GM23338 (cell line): Measurements from ENCODE around the gene DIP2C. TPM values are rescaled to one million over a fixed set of nuclear protein-coding genes. Genes with fewer than 3 reads are reported as not detected.

Experiments used
- ATAC-seq: fragments of 200-7000 bp; cut with Tn5 transposase; 3 replicates; pipeline ENCODE4 v1.9.1; 2020
- DNase-seq: peaks from one replicate; pipeline ENCODE4 v3.0.0-alpha.2; 2015; ENCODE audit warnings: low spot score
- H2AFZ ChIP-seq: fragments of 200-600 bp; sonication (generic); 2 replicates; pipeline ENCODE4 v1.8.0; 2016; ENCODE audit warnings: antibody characterized with exemption, mild to moderate bottlenecking, moderate library complexity
- H3F3A ChIP-seq: fragments of 200-600 bp; sonication (generic); replicated peaks from 2 replicates; pipeline ENCODE4 v1.8.0; 2017; ENCODE audit warnings: antibody characterized with exemption, mixed run types, low read depth
- H3K27ac ChIP-seq: fragments of 200-600 bp; sonication (generic); 2 replicates; pipeline ENCODE4 v1.6.1; 2016; ENCODE audit warnings: low read depth
- H3K27me3 ChIP-seq: fragments of 200-600 bp; sonication (generic); 2 replicates; pipeline ENCODE4 v1.8.0; 2016; ENCODE audit warnings: mild to moderate bottlenecking, mixed run types, moderate library complexity; ENCODE audit not compliant: insufficient read depth
- H3K36me3 ChIP-seq: fragments of 200-600 bp; sonication (generic); 2 replicates; pipeline ENCODE4 v1.8.0; 2016; ENCODE audit warnings: mild to moderate bottlenecking; ENCODE audit not compliant: insufficient read depth
- H3K4me1 ChIP-seq: fragments of 200-600 bp; sonication (generic); 2 replicates; pipeline ENCODE4 v1.8.0; 2016; ENCODE audit warnings: mild to moderate bottlenecking, moderate library complexity; ENCODE audit not compliant: insufficient read depth
- H3K4me2 ChIP-seq: fragments of 200-600 bp; sonication (generic); 2 replicates; pipeline ENCODE4 v1.7.1; 2017; ENCODE audit warnings: mixed run types
- H3K4me3 ChIP-seq: fragments of 200-600 bp; sonication (generic); 2 replicates; pipeline ENCODE4 v1.6.1; 2016; ENCODE audit warnings: mixed run types
- H3K79me2 ChIP-seq: fragments of 200-600 bp; sonication (generic); replicated peaks from 2 replicates; pipeline ENCODE4 v1.8.0; 2017; ENCODE audit warnings: mild to moderate bottlenecking; ENCODE audit not compliant: insufficient read depth
- H3K9me2 ChIP-seq: fragments of 200-600 bp; sonication (generic); 2 replicates; pipeline ENCODE4 v1.8.0; 2017; ENCODE audit not compliant: insufficient read depth
- H4K20me1 ChIP-seq: fragments of 200-600 bp; sonication (generic); replicated peaks from 2 replicates; pipeline ENCODE4 v1.8.0; 2017; ENCODE audit warnings: mild to moderate bottlenecking; ENCODE audit not compliant: insufficient read depth
- H3K27ac Mint-ChIP-seq: 2 replicates; pipeline ENCODE4 v1.8.0; 2020; ENCODE audit warnings: inconsistent platforms, mild to moderate bottlenecking, moderate library complexity, mixed read lengths
- H3K27me3 Mint-ChIP-seq: 3 replicates; pipeline ENCODE4 v1.8.0; 2022; ENCODE audit warnings: low read depth, mild to moderate bottlenecking, moderate library complexity, mixed read lengths, inconsistent platforms; ENCODE audit not compliant: insufficient read depth, poor library complexity
- H3K36me3 Mint-ChIP-seq: 3 replicates; pipeline ENCODE4 v1.8.0; 2021; ENCODE audit warnings: low read depth, mild to moderate bottlenecking, inconsistent platforms, moderate library complexity, mixed read lengths
- H3K4me1 Mint-ChIP-seq: 3 replicates; pipeline ENCODE4 v1.8.0; 2020; ENCODE audit warnings: mild to moderate bottlenecking, inconsistent platforms, mixed read lengths
- H3K4me3 Mint-ChIP-seq: 3 replicates; pipeline ENCODE4 v1.8.0; 2021; ENCODE audit warnings: moderate library complexity, mild to moderate bottlenecking, inconsistent platforms, mixed read lengths
- H3K9me3 Mint-ChIP-seq: 3 replicates; pipeline ENCODE4 v1.8.0; 2020; ENCODE audit warnings: moderate library complexity, mild to moderate bottlenecking, inconsistent platforms, mixed read lengths
- CREB1 ChIP-seq: fragments of 250-450 bp; sonication (Bioruptor Pico); IDR thresholded peaks from 2 replicates; pipeline ENCODE4 v1.5.0; 2020; ENCODE audit warnings: low read depth, mild to moderate bottlenecking, moderate library complexity
- ETS1 ChIP-seq: IDR thresholded peaks from 2 replicates; pipeline ENCODE4 v1.6.1; 2016; ENCODE audit warnings: antibody characterized with exemption
- EZH2 ChIP-seq: fragments of 200-600 bp; sonication (generic); IDR thresholded peaks from one replicate; pipeline ENCODE4 v1.8.0; 2017; ENCODE audit warnings: antibody characterized with exemption, mild to moderate bottlenecking, low read depth; ENCODE audit not compliant: unreplicated experiment
- EZH2phosphoT487 ChIP-seq: fragments of 200-600 bp; sonication (generic); IDR thresholded peaks from one replicate; pipeline ENCODE4 v1.8.1; 2018; ENCODE audit warnings: antibody characterized with exemption; ENCODE audit not compliant: unreplicated experiment
- JUNB ChIP-seq: IDR thresholded peaks from one replicate; pipeline ENCODE4 v1.6.1; 2016; ENCODE audit warnings: antibody characterized with exemption; ENCODE audit not compliant: unreplicated experiment
- NANOG ChIP-seq: IDR thresholded peaks from 2 replicates; pipeline ENCODE4 v1.6.1; 2016; ENCODE audit warnings: antibody characterized with exemption, borderline replicate concordance
- POLR2AphosphoS5 ChIP-seq: IDR thresholded peaks from 2 replicates; pipeline ENCODE4 v1.6.1; 2016; ENCODE audit warnings: antibody characterized with exemption, low read depth
- REST ChIP-seq: IDR thresholded peaks from one replicate; pipeline ENCODE4 v1.6.1; 2018; ENCODE audit warnings: antibody characterized with exemption; ENCODE audit not compliant: unreplicated experiment
- polyA plus RNA-seq: library from polyadenylated mRNA; unstranded; fragments of >200 nt; fragmentation: Nextera tagmentation; extraction: Ambion mirVana; gene quantifications from 2 replicates; pipeline ENCODE4 v1.2.1, GENCODE V29; 2016
- total RNA-seq: library from RNA; depleted of rRNA; stranded (reverse); fragments of >200 nt; shearing (Covaris generic); gene quantifications from 2 replicates; pipeline ENCODE4 v1.2.3, GENCODE V29; 2014

The DIP2C gene
- total and polyA plus RNA-seq, 2 experiments from 2014 or later, result 5.1 to 7.7 TPM

- Histone ChIP-seq H3K79me2 (no peaks in the 10 kb centered on the region), H3K27me3 (no peaks in the 10 kb centered on the region), H3K27ac (no peak overlapping the region), H3F3A (no peaks in the 10 kb centered on the region), H3K36me3 (no peaks in the 10 kb centered on the region), H3K4me3 (no peak overlapping the region), H3K4me1 (no peaks in the 10 kb centered on the region), H2AFZ (no peak overlapping the region), H3K9me2 (no peaks in the 10 kb centered on the region), H4K20me1 (no peaks in the 10 kb centered on the region; the same call in 1 of the 2 replicates), H3K4me2 (no peak overlapping the region)
- DNase-seq, result no peak
- Mint-ChIP-seq H3K27ac (no peak overlapping the region), H3K36me3 (peaks cover 18% of the 10 kb centered on the region), H3K27me3 (peaks cover 10% of the 10 kb centered on the region), H3K9me3 (peaks cover 6% of the 10 kb centered on the region), H3K4me1 (no peaks in the 10 kb centered on the region; the same call in 2 of the 3 replicates), H3K4me3 (no peak overlapping the region)
- TF ChIP-seq REST (no peak), NANOG (no peak)
- ATAC-seq, result no peak
Observed at GRCh38 chr10:317926-318325, 371.5 kb downstream of the DIP2C start.

- H3K4me3 ChIP-seq, result no peak overlapping the region
- DNase-seq, result no peak
- no peaks in the 10 kb centered on the region for H3K79me2 ChIP-seq
- Mint-ChIP-seq H3K27me3 (peaks cover 10% of the 10 kb centered on the region), H3K4me3 (no peak overlapping the region), H3K27ac (no peak overlapping the region), H3K4me1 (no peaks in the 10 kb centered on the region; the same call in 2 of the 3 replicates), H3K36me3 (peaks cover 18% of the 10 kb centered on the region), H3K9me3 (peaks cover 6% of the 10 kb centered on the region)
- no peaks in the 10 kb centered on the region for H3K36me3 ChIP-seq
- H3K27ac ChIP-seq, result no peak overlapping the region
- H3K27me3 ChIP-seq, result no peaks in the 10 kb centered on the region
- no peaks in the 10 kb centered on the region for H3K4me1 ChIP-seq
- ATAC-seq, result no peak
- no peaks in the 10 kb centered on the region for H3F3A ChIP-seq
- H3K4me2 ChIP-seq, result no peak overlapping the region
- no peaks in the 10 kb centered on the region for H3K9me2 ChIP-seq
- no peak overlapping the region for H2AFZ ChIP-seq
- H4K20me1 ChIP-seq, result no peaks in the 10 kb centered on the region; the same call in 1 of the 2 replicates
- TF ChIP-seq EZH2 (no peak), EZH2phosphoT487 (no peak), REST (no peak), POLR2AphosphoS5 (no peak), ETS1 (no peak), CREB1 (CRISPR knock-in tag) (no peak), JUNB (no peak)
Observed at GRCh38 chr10:317271-317769, 372.1 kb downstream of the DIP2C start.
